Lower lobe of right lung (tissue), 2 donors: ENCODE measurements around the gene BCL2. TPM values are rescaled to one million over a fixed set of nuclear protein-coding genes. Genes with fewer than 3 reads are reported as not detected.
"Not testable (repeated sequence)": the region's sequence is repeated elsewhere in the genome, so short reads cannot be mapped to it uniquely, and the experiment has no call there.

Experiments
- ATAC-seq, 2 donors: fragments of 200-7000 bp; cut with Tn5 transposase; one replicate each; pipeline ENCODE4 v1.9.1; 2020 to 2022; ENCODE audit warnings: mild to moderate bottlenecking in 2 of 2, moderate library complexity in 2 of 2
- DNase-seq: peaks from one replicate; pipeline ENCODE4 v3.0.0-alpha.2; 2020
- H3K27ac ChIP-seq: fragments of 200-600 bp; one replicate; pipeline ENCODE4 v1.8.0; 2022
- H3K27me3 ChIP-seq: fragments of 200-600 bp; one replicate; pipeline ENCODE4 v1.8.0; 2022; ENCODE audit warnings: low read depth
- H3K36me3 ChIP-seq: fragments of 200-600 bp; one replicate; pipeline ENCODE4 v1.8.0; 2022; ENCODE audit warnings: mild to moderate bottlenecking
- H3K4me1 ChIP-seq: fragments of 200-600 bp; one replicate; pipeline ENCODE4 v1.8.0; 2022
- H3K4me3 ChIP-seq: fragments of 200-600 bp; one replicate; pipeline ENCODE4 v1.8.0; 2022; ENCODE audit warnings: mild to moderate bottlenecking
- H3K9me3 ChIP-seq: fragments of 200-600 bp; one replicate; pipeline ENCODE4 v1.8.0; 2022
- intact Hi-C: fragments of 100-400 bp; cut with DNase I; formaldehyde crosslinking; loops from one replicate; pipeline ENCODE4 v1.11.0; 2022
- total RNA-seq: library from RNA; stranded (reverse); fragmentation: NEBNext Ultra II Directional; extraction: Animal tissue kit (Norgen Biotek cat#: 25700); gene quantifications from one replicate; pipeline ENCODE4 v1.2.1, GENCODE V29; 2021
- TF ChIP-seq, protein P1 (sequence below): fragments of 200-600 bp; IDR thresholded peaks from one replicate; pipeline ENCODE4 v1.8.0; 2022; ENCODE audit warnings: antibody characterized with exemption, mild to moderate bottlenecking
- donor health status: DM: no; HTN: yes; CAD: no; lungs with severe emphysema.

BCL2 gene
- total RNA-seq, 1 donor from 2014 or later, result 11.0 TPM

DNA sequence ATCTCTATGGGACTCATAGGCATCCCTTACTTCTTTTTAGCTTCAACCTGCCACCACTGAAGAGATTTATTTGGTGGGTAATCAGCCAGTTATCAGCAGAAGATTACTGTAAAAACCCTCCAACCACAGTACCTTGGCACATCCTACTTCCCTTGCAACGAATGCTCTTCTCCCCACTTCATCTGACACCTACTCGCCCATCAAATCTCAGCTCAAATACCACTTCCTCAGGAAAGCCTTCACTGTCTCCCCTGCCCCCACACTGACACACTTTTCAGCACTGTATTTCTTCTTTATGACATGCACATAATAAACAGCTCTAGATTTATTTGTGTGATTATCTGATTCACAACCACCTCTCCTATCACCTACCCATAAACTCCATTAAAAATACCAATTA lies 44.4 kb upstream of the BCL2 start:
- peaks cover 23% of the 10 kb centered on the region for H3K4me1 ChIP-seq
- DNase-seq (no peak), ATAC-seq (no peak)
- no peak overlapping the region for H3K4me3 ChIP-seq
- no peak overlapping the region for H3K27ac ChIP-seq
- H3K9me3 ChIP-seq, result no peaks in the 10 kb centered on the region
- H3K27me3 ChIP-seq, result no peaks in the 10 kb centered on the region
- intact Hi-C loops, result no loop called here
- peaks cover 35% of the 10 kb centered on the region for H3K36me3 ChIP-seq
- TF ChIP-seq, protein P1, sequence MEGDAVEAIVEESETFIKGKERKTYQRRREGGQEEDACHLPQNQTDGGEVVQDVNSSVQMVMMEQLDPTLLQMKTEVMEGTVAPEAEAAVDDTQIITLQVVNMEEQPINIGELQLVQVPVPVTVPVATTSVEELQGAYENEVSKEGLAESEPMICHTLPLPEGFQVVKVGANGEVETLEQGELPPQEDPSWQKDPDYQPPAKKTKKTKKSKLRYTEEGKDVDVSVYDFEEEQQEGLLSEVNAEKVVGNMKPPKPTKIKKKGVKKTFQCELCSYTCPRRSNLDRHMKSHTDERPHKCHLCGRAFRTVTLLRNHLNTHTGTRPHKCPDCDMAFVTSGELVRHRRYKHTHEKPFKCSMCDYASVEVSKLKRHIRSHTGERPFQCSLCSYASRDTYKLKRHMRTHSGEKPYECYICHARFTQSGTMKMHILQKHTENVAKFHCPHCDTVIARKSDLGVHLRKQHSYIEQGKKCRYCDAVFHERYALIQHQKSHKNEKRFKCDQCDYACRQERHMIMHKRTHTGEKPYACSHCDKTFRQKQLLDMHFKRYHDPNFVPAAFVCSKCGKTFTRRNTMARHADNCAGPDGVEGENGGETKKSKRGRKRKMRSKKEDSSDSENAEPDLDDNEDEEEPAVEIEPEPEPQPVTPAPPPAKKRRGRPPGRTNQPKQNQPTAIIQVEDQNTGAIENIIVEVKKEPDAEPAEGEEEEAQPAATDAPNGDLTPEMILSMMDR, result no peak

DNA sequence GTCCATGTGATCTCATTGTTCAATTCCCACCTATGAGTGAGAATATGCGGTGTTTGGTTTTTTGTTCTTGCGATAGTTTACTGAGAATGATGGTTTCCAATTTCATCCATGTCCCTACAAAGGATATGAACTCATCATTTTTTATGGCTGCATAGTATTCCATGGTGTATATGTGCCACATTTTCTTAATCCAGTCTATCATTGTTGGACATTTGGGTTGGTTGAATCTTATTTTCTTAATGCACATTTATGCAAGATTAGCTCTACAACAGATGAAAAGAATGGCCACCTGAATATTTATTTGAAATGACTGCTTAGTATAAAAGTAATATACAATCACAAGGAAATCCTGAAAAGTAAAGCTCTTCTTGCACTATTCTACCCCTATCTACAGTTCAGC lies 43.9 kb upstream of the BCL2 start:
- Histone ChIP-seq H3K4me1 (peaks cover 22% of the 10 kb centered on the region), H3K36me3 (peaks cover 41% of the 10 kb centered on the region)
- H3K27ac ChIP-seq, intact Hi-C loops, ATAC-seq, H3K4me3 ChIP-seq, H3K27me3 ChIP-seq, H3K9me3 ChIP-seq, DNase-seq: not testable (repeated sequence)

DNA sequence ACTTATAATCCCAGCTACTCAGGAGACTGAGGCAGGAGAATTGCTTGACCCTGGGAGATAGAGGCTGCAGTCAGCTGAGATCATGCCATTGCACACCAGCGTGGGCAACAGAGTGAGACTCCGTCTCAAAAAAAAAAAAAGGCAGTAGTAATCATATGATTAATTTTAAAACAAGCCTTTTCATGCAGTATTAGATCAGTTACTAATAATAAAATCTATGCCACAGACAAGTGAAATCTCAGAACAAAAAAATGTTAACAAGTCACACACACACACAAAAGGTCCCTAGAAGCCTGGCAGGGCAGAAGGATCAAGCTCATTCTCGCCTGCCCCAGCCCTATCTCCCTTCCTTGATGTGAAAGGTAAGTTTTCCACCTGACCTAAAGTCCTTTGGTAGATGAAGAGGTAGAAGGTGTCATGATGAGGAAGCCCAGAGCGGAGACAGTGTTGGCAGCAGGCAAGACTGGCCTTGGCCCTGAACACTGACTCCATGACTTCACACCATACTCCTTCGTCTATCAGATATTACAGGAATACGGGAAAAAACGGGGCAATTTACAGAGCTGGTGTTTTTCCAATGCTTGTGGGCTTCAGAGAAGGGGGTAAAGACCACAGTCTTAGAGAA lies 36.8 kb upstream of the BCL2 start:
- no peak for DNase-seq
- no peaks in the 10 kb centered on the region for H3K9me3 ChIP-seq
- intact Hi-C loops, result no loop called here
- ATAC-seq, result no peak
- H3K27me3 ChIP-seq, result no peaks in the 10 kb centered on the region
- H3K27ac ChIP-seq, result no peak overlapping the region
- H3K4me3 ChIP-seq, result no peak overlapping the region
- no peaks in the 10 kb centered on the region for H3K4me1 ChIP-seq
- TF ChIP-seq, protein P1, result no peak
- H3K36me3 ChIP-seq, result peaks cover 94% of the 10 kb centered on the region

DNA sequence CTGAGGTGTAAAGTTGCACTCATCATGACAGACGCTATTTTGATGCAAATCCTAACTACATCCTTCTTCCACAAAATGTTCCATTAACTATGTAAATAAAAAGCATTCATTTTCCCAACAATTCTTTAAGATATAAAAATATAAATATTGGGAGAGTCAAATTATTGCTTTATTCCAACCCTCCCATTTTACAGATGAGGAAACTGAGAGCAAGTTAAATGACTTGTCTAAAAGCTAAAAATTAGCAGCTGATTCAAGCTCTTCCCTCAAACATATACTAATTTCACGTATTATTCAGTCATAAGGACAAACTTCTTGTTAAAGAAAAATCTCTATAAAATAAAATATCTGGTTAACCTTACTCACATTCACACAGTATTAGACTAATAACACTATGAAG lies 30.7 kb upstream of the BCL2 start:
- no peaks in the 10 kb centered on the region for H3K9me3 ChIP-seq
- TF ChIP-seq, protein P1, result no peak
- ATAC-seq (no peak), DNase-seq (no peak)
- intact Hi-C loops, result no loop called here
- H3K4me3 ChIP-seq, result no peak overlapping the region
- H3K27ac ChIP-seq, result no peak overlapping the region
- no peaks in the 10 kb centered on the region for H3K4me1 ChIP-seq
- H3K27me3 ChIP-seq, result no peaks in the 10 kb centered on the region
- peaks cover 99% of the 10 kb centered on the region for H3K36me3 ChIP-seq

DNA sequence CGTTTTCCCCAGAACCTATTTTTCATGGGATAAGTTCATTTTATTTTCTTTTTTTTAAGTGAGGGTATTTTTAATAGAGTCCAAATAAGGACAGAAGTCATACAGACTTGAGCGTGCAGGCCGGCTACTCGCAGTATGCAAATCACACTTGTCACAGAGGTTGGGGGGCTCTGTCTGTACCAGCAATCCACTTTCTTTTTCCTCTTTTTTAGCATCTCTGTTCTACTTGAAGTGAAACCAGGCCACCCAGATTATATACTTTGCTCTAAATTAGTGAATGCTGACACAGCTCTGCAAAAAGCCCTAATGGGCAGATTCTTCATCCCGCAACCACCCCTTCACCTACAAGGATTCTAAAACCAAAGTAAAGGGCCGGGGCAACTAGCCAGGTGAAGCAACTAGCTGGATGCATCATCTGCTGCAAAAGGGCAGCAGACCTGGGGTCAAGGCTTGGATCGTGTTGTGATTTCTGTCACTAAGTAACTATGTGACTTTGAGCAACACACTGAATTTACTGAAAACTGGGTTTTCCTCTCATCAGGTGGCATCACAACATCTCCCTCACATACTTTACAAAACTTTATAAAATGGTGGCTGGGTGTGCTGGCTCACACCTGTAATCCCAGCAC lies 29.1 kb upstream of the BCL2 start:
- H3K4me1 ChIP-seq, result no peaks in the 10 kb centered on the region
- DNase-seq, result no peak
- no peak overlapping the region for H3K4me3 ChIP-seq
- intact Hi-C loops, result no loop called here
- H3K27ac ChIP-seq, result no peak overlapping the region
- H3K36me3 ChIP-seq, result peaks cover 99% of the 10 kb centered on the region
- TF ChIP-seq, protein P1, result no peak
- H3K27me3 ChIP-seq, result no peaks in the 10 kb centered on the region
- no peaks in the 10 kb centered on the region for H3K9me3 ChIP-seq
- ATAC-seq, result no peak

DNA sequence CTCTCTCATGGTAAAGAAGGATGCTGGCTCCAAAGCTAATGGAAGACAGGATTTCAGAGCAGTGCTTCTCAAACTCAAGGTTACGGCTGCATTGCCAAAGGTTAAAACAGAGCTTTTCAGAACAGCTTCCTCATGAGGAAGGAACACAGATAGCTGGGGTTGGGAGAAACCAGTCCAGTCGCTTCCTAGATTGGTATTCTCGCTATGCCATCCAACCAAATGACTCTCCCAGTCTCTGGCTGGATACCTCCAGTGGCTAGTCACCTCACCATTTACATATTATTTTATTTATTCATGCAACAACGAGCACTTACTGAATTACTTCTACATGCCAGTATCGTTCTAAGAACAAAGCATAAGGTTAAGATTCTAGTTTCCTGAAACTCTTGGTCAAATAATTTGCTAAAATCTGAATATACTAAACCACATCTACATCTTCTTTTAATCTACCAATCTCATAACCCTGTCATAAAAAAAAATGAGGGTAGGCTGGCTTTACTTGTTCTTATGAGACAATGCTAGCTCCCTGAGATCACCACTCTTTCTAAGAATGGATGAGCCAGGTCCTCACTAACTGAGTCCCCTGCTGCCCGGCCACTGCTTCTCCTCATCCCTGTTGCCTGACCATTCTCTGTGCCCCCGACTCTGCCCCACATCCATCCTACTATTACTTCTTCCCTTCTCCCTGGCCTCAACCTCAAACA lies 27.1 kb upstream of the BCL2 start:
- H3K4me1 ChIP-seq, result no peaks in the 10 kb centered on the region
- ATAC-seq (no peak), DNase-seq (no peak)
- intact Hi-C loops, result no loop called here
- H3K36me3 ChIP-seq, result peaks cover 99% of the 10 kb centered on the region
- no peaks in the 10 kb centered on the region for H3K27me3 ChIP-seq
- no peak overlapping the region for H3K27ac ChIP-seq
- H3K9me3 ChIP-seq, result no peaks in the 10 kb centered on the region
- TF ChIP-seq, protein P1, result no peak
- no peak overlapping the region for H3K4me3 ChIP-seq
